SK-N-SH (cell line): ENCODE data around the gene KRCC1. TPM values are rescaled to one million over a fixed set of nuclear protein-coding genes. Genes with fewer than 3 reads are reported as not detected.

Experiments
- CTCF ChIA-PET: fragments of 300-600, 350-600 bp; formaldehyde crosslinking; extraction: SDS; loops from one replicate; lab custom pipeline; 2021; lab: Yijun Ruan, JAX
- POLR2A ChIA-PET: fragments of 350-600 bp; sonication (Branson Sonifier 250); formaldehyde crosslinking; extraction: SDS; loops from one replicate; lab custom pipeline; 2020; ENCODE audit warnings: antibody characterized with exemption, inconsistent platforms; lab: Yijun Ruan, JAX
- DNase-seq: peaks from one replicate; pipeline ENCODE4 v3.0.0; 2012
- H2AFZ ChIP-seq: fragments of 200-600 bp; sonication (generic); 2 replicates; pipeline ENCODE4 v1.8.1; 2016; ENCODE audit warnings: antibody characterized with exemption, mild to moderate bottlenecking, low read depth
- H3F3A ChIP-seq: fragments of 200-600 bp; sonication (generic); replicated peaks from 2 replicates; pipeline ENCODE3; 2016; ENCODE audit warnings: antibody characterized with exemption, mild to moderate bottlenecking; ENCODE audit not compliant: insufficient read depth
- H3K27ac ChIP-seq, 2 experiments: fragments of 200-500 bp in 1 of 2; fragments of 200-600 bp in 1 of 2; sonication (Bioruptor generic) in 1 of 2; sonication (generic), shearing (Covaris generic) in 1 of 2; 2 replicates each; pipeline versions ENCODE4 v1.5.1 to v1.6.1; 2014 to 2016; ENCODE audit warnings: low read depth in 2 of 2, inconsistent platforms in 1 of 2, low read length in 1 of 2, mild to moderate bottlenecking in 1 of 2, mixed read lengths in 1 of 2
- H3K27me3 ChIP-seq: fragments of 200-600 bp; sonication (generic), shearing (Covaris generic); 2 replicates; pipeline ENCODE4 v1.6.1; 2016; ENCODE audit warnings: mixed run types; ENCODE audit not compliant: insufficient read depth
- H3K36me3 ChIP-seq, 2 experiments: fragments of 200-500 bp in 1 of 2; fragments of 200-600 bp in 1 of 2; sonication (Bioruptor generic) in 1 of 2; sonication (generic) in 1 of 2; replicated peaks in 1 of 2; 2 replicates each; pipeline versions ENCODE3 to v1.5.1; 2014 to 2016; ENCODE audit warnings: low read length in 1 of 2, mild to moderate bottlenecking in 1 of 2; ENCODE audit not compliant: insufficient read depth in 2 of 2, control insufficient read depth in 1 of 2
- H3K4me1 ChIP-seq, 2 experiments: fragments of 200-500 bp in 1 of 2; fragments of 200-600 bp in 1 of 2; sonication (Bioruptor generic) in 1 of 2; sonication (generic), shearing (Covaris generic) in 1 of 2; 2 replicates each; pipeline versions ENCODE4 v1.5.1 to v1.6.1; 2014 to 2016; ENCODE audit warnings: low read depth in 1 of 2, low read length in 1 of 2, mixed run types in 1 of 2; ENCODE audit not compliant: insufficient read depth in 2 of 2, control insufficient read depth in 1 of 2
- H3K4me2 ChIP-seq: fragments of 200-600 bp; sonication (generic), shearing (Covaris generic); 2 replicates; pipeline ENCODE4 v1.6.1; 2017; ENCODE audit warnings: mixed run types
- H3K4me3 ChIP-seq, 2 experiments: fragments of 200-500 bp in 1 of 2; fragments of 200-600 bp in 1 of 2; sonication (Bioruptor generic) in 1 of 2; sonication (generic), shearing (Covaris generic) in 1 of 2; 2 replicates each; pipeline versions ENCODE4 v1.5.1 to v1.8.1; 2014 to 2016; ENCODE audit warnings: low read depth in 2 of 2, inconsistent platforms in 1 of 2, low read length in 1 of 2, mild to moderate bottlenecking in 1 of 2, mixed read lengths in 1 of 2, moderate library complexity in 1 of 2
- H3K79me2 ChIP-seq: fragments of 200-600 bp; sonication (generic); 2 replicates; pipeline ENCODE4 v1.8.1; 2017; ENCODE audit warnings: mild to moderate bottlenecking; ENCODE audit not compliant: insufficient read depth
- H3K9ac ChIP-seq: fragments of 200-600 bp; sonication (generic); 2 replicates; pipeline ENCODE4 v1.6.1; 2017; ENCODE audit warnings: mixed run types
- H3K9me2 ChIP-seq: fragments of 200-600 bp; sonication (generic); 2 replicates; pipeline ENCODE4 v1.6.1; 2017; ENCODE audit warnings: mixed run types
- H3K9me3 ChIP-seq: fragments of 200-600 bp; sonication (generic); 2 replicates; pipeline ENCODE4 v1.6.1; 2017; ENCODE audit warnings: mixed run types, mild to moderate bottlenecking, moderate library complexity
- H4K20me1 ChIP-seq: fragments of 200-600 bp; sonication (generic); 2 replicates; pipeline ENCODE4 v1.6.1; 2017; ENCODE audit warnings: mild to moderate bottlenecking, mixed run types; ENCODE audit not compliant: insufficient read depth
- CTCF ChIP-seq: fragments of 200-600 bp; sonication (generic); IDR thresholded peaks from 2 replicates; pipeline ENCODE4 v1.6.1; 2017; ENCODE audit warnings: antibody characterized with exemption, mild to moderate bottlenecking, moderate library complexity
- ELF1 ChIP-seq: IDR thresholded peaks from 2 replicates; pipeline ENCODE4 v1.4.0; 2012
- EP300 ChIP-seq, 2 experiments: IDR thresholded peaks; 2 replicates each; pipeline versions ENCODE4 v1.4.0 to v1.6.1; 2012; ENCODE audit warnings: borderline replicate concordance in 1 of 2, low read depth in 1 of 2, low read length in 1 of 2
- EZH2phosphoT487 ChIP-seq: fragments of 200-600 bp; sonication (generic); IDR thresholded peaks from 2 replicates; pipeline ENCODE4 v1.6.1; 2017; ENCODE audit warnings: low read depth, mixed run types, mild to moderate bottlenecking, antibody characterized with exemption, moderate library complexity, borderline replicate concordance
- FOSL2 ChIP-seq: IDR thresholded peaks from 2 replicates; pipeline ENCODE4 v1.4.0; 2012; ENCODE audit warnings: low read depth, mild to moderate bottlenecking, moderate library complexity, borderline replicate concordance
- FOXJ3 ChIP-seq: sonication (generic); formaldehyde crosslinking; IDR thresholded peaks from 2 replicates; pipeline ENCODE4 v1.5.1; 2020; ENCODE audit warnings: mild to moderate bottlenecking, missing genetic modification reagents
- JUND ChIP-seq: IDR thresholded peaks from 2 replicates; pipeline ENCODE4 v1.4.0; 2012
- MEF2A ChIP-seq: IDR thresholded peaks from 2 replicates; pipeline ENCODE4 v1.4.0; 2012; ENCODE audit warnings: low read depth, borderline replicate concordance
- MXI1 ChIP-seq: IDR thresholded peaks from 2 replicates; pipeline ENCODE4 v1.6.1; 2012; ENCODE audit warnings: mild to moderate bottlenecking, low read depth, low read length, improper control_type of control experiment
- NRF1 ChIP-seq: IDR thresholded peaks from 2 replicates; pipeline ENCODE4 v1.6.1; 2012; ENCODE audit warnings: low read depth, mild to moderate bottlenecking, low read length
- PBX3 ChIP-seq: IDR thresholded peaks from 2 replicates; pipeline ENCODE4; 2012
- POLR2AphosphoS5 ChIP-seq: IDR thresholded peaks from 2 replicates; pipeline ENCODE4 v1.6.1; 2012; ENCODE audit warnings: low read depth, low read length
- RAD21 ChIP-seq: IDR thresholded peaks from 2 replicates; pipeline ENCODE4 v1.6.1; 2012; ENCODE audit warnings: mild to moderate bottlenecking, low read length
- REST ChIP-seq: IDR thresholded peaks from 2 replicates; pipeline ENCODE4 v1.6.1; 2012; ENCODE audit warnings: mild to moderate bottlenecking, low read depth, low read length, moderate library complexity
- RFX5 ChIP-seq: IDR thresholded peaks from 2 replicates; pipeline ENCODE4 v1.6.1; 2012; ENCODE audit warnings: mild to moderate bottlenecking, improper control_type of control experiment, low read length
- RXRA ChIP-seq: IDR thresholded peaks from 2 replicates; pipeline ENCODE4 v1.4.0; 2012; ENCODE audit warnings: low read depth, mild to moderate bottlenecking, borderline replicate concordance
- TAF1 ChIP-seq: IDR thresholded peaks from 2 replicates; pipeline ENCODE4 v1.6.1; 2012; ENCODE audit warnings: low read depth, mild to moderate bottlenecking, low read length, moderate library complexity, borderline replicate concordance
- TEAD4 ChIP-seq: IDR thresholded peaks from 2 replicates; pipeline ENCODE4 v1.4.0; 2012; ENCODE audit warnings: mild to moderate bottlenecking, borderline replicate concordance; ENCODE audit not compliant: insufficient read depth
- YY1 ChIP-seq: IDR thresholded peaks from 2 replicates; pipeline ENCODE4 v1.4.0; 2012; ENCODE audit warnings: low read depth, mild to moderate bottlenecking
- WGBS: methylation state at CpG from one replicate; pipeline ENCODE4 v1.1.6; 2017; ENCODE audit warnings: low lambda C conversion rate; 5-methylcytosine and 5-hydroxymethylcytosine counted together
- polyA plus RNA-seq, 3 experiments: library from polyadenylated mRNA; depleted of rRNA; stranded (reverse); fragments of >200 nt; gene quantifications; 2 replicates each; pipeline ENCODE4 v1.2.3, GENCODE V29; 2012
- TF ChIP-seq, protein P1 (sequence below): IDR thresholded peaks from 2 replicates; pipeline ENCODE4 v1.4.0; 2012; ENCODE audit warnings: low read depth

KRCC1 gene
- polyA plus RNA-seq, 1 of the 3 experiments (the other 2 are of a cell fraction) = 10.7 TPM

GRCh38 chr2:88086401-88086800 is 30.8 kb upstream of the KRCC1 start:
- ChIA-PET CTCF (no interaction called here), POLR2A (no interaction called here)
- Histone ChIP-seq H3K9me2 (no peaks in the 10 kb centered on the region), H3K79me2 (no peaks in the 10 kb centered on the region), H2AFZ (no peak overlapping the region), H3K9me3 (no peaks in the 10 kb centered on the region), H4K20me1 (no peaks in the 10 kb centered on the region), H3K4me2 (no peak overlapping the region), H3K27ac (no peak overlapping the region), H3K36me3 (no peaks in the 10 kb centered on the region), H3K4me3 (no peak overlapping the region), H3F3A (no peaks in the 10 kb centered on the region), H3K9ac (no peak overlapping the region), H3K27me3 (no peaks in the 10 kb centered on the region), H3K4me1 (no peaks in the 10 kb centered on the region; a peak in 1 of 4 replicates)
- no peak for TF ChIP-seq JUND
- no peak for TF ChIP-seq TEAD4
- no peak for TF ChIP-seq EZH2phosphoT487
- no peak for TF ChIP-seq REST
- TF ChIP-seq MXI1 = no peak
- no peak for TF ChIP-seq EP300 (IDR thresholded peaks at IDR 0.05; ENCODE audit: borderline replicate concordance in 1 of 2, low read depth in 1 of 2, low read length in 1 of 2)
- TF ChIP-seq RFX5 = no peak
- no peak for TF ChIP-seq RAD21
- no peak for TF ChIP-seq TAF1
- no peak for TF ChIP-seq ELF1
- no peak for TF ChIP-seq YY1
- no peak for TF ChIP-seq POLR2AphosphoS5
- TF ChIP-seq PBX3 = no peak
- WGBS = 70% methylated on average over 9 of the region's 9 CpGs
- DNase-seq = no peak

DNA sequence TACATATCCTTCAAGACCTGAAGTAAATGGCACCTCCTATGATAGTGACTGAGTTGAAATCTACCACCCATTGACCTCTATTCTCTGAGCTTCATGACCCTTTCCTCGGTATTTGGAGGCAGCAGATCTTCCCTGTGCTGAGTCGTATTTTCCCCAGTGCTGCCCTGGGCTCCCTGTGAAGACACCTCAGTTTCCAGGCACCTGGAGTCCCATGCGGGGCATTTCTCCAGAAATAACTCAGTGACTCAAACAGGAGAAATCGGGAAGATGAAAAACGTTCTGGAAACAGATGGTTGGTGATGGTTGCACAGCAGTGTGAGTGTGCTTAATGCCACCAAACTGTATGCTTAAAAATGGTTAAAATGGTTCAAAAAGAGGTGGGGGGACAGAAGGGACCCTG is 30.0 kb upstream of the KRCC1 start:
- Histone ChIP-seq H3K36me3 (no peaks in the 10 kb centered on the region), H3K9me3 (no peaks in the 10 kb centered on the region), H3K27ac (no peak overlapping the region), H2AFZ (no peak overlapping the region), H3K4me2 (no peak overlapping the region), H3F3A (no peaks in the 10 kb centered on the region), H3K27me3 (no peaks in the 10 kb centered on the region), H3K9me2 (no peaks in the 10 kb centered on the region), H3K4me1 (no peaks in the 10 kb centered on the region), H3K9ac (no peak overlapping the region), H3K4me3 (no peak overlapping the region), H4K20me1 (no peaks in the 10 kb centered on the region), H3K79me2 (no peaks in the 10 kb centered on the region)
- DNase-seq = no peak
- POLR2A ChIA-PET = no interaction called here
- CTCF ChIA-PET = interaction anchor here (2.3 kb wide), 1 partner anchor 25 kb away, joined by 13 read pairs; no protein-coding TSS in a partner anchor
- WGBS = 53% methylated on average over 5 of the region's 5 CpGs
- TF ChIP-seq, protein P1, sequence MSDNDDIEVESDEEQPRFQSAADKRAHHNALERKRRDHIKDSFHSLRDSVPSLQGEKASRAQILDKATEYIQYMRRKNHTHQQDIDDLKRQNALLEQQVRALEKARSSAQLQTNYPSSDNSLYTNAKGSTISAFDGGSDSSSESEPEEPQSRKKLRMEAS = no peak
- TF ChIP-seq YY1 (no peak), FOXJ3 (CRISPR knock-in tag) (no peak), CTCF (no peak), ELF1 (no peak), RXRA (no peak), RFX5 (no peak), PBX3 (no peak), FOSL2 (no peak), NRF1 (no peak), MEF2A (no peak)
